ENCODE results near the gene S1PR4.
"Not testable (repeated sequence)": the region's sequence is repeated elsewhere in the genome, so short reads cannot be mapped to it uniquely, and the experiment has no call there.

S1PR4 gene

GRCh38 chr19:3163943-3164342 lies 14.6 kb upstream of the S1PR4 start:
- Histone ChIP-seq H3K4me3 (ENCODE audit: insufficient read depth, low read length, poor library complexity, severe bottlenecking) (no peak overlapping the region), H4K20me1 (ENCODE audit: low read depth, low read length) (no peaks in the 10 kb centered on the region), H3K9me3 (ENCODE audit: insufficient read depth, low read length) (no peaks in the 10 kb centered on the region), H3K9ac (ENCODE audit: low read length) (no peak overlapping the region), H3K27me3 (ENCODE audit: low read length) (no peaks in the 10 kb centered on the region), H3K36me3 (ENCODE audit: low read length) (no peaks in the 10 kb centered on the region), H3K9me2 (replicated peaks; ENCODE audit: insufficient read depth, low read length) (no peaks in the 10 kb centered on the region), H3K27ac (ENCODE audit: low read depth, low read length) (no peak overlapping the region), H3K4me2 (ENCODE audit: low read depth, low read length, poor library complexity, severe bottlenecking) (no peak overlapping the region), H3K79me2 (ENCODE audit: insufficient read depth, low read length) (no peaks in the 10 kb centered on the region), H2AFZ (ENCODE audit: low read depth, low read length, severe bottlenecking) (no peak overlapping the region), H3F3A (ENCODE audit: insufficient read depth) (no peaks in the 10 kb centered on the region)
- TF ChIP-seq EZH2phosphoT487 (conservative IDR thresholded peaks at IDR 0.05; ENCODE audit: low read length) (no peak), CTCF (IDR thresholded peaks at IDR 0.05; ENCODE audit: insufficient read depth, low read length, poor library complexity, severe bottlenecking) (no peak)

GRCh38 chr19:3167533-3168272 lies 10.9 kb upstream of the S1PR4 start:
- no peak overlapping the region for H3K4me2 ChIP-seq (ENCODE audit: low read depth, low read length, poor library complexity, severe bottlenecking)
- H3K9me3 ChIP-seq (ENCODE audit: insufficient read depth, low read length) = no peaks in the 10 kb centered on the region
- no peaks in the 10 kb centered on the region for H3K79me2 ChIP-seq (ENCODE audit: insufficient read depth, low read length)
- H4K20me1 ChIP-seq (ENCODE audit: low read depth, low read length) = no peaks in the 10 kb centered on the region
- no peak overlapping the region for H3K27ac ChIP-seq (ENCODE audit: low read depth, low read length)
- no peak overlapping the region for H3K9ac ChIP-seq (ENCODE audit: low read length)
- H3K27me3 ChIP-seq (ENCODE audit: low read length) = no peaks in the 10 kb centered on the region
- no peak overlapping the region for H2AFZ ChIP-seq (ENCODE audit: low read depth, low read length, severe bottlenecking)
- no peaks in the 10 kb centered on the region for H3F3A ChIP-seq (ENCODE audit: insufficient read depth)
- no peaks in the 10 kb centered on the region for H3K36me3 ChIP-seq (ENCODE audit: low read length)
- H3K9me2 ChIP-seq (replicated peaks; ENCODE audit: insufficient read depth, low read length) = no peaks in the 10 kb centered on the region
- H3K4me3 ChIP-seq (ENCODE audit: insufficient read depth, low read length, poor library complexity, severe bottlenecking) = no peak overlapping the region
- TF ChIP-seq CTCF (IDR thresholded peaks at IDR 0.05; ENCODE audit: insufficient read depth, low read length, poor library complexity, severe bottlenecking) (no peak), EZH2phosphoT487 (conservative IDR thresholded peaks at IDR 0.05; ENCODE audit: low read length) (no peak)

- no peak overlapping the region for H2AFZ ChIP-seq (ENCODE audit: low read depth, low read length, severe bottlenecking)
- H3K79me2 ChIP-seq (ENCODE audit: insufficient read depth, low read length) = no peaks in the 10 kb centered on the region
- H3K9me2 ChIP-seq (replicated peaks; ENCODE audit: insufficient read depth, low read length) = no peaks in the 10 kb centered on the region
- H3K9ac ChIP-seq (ENCODE audit: low read length) = no peak overlapping the region
- TF ChIP-seq EZH2phosphoT487 (conservative IDR thresholded peaks at IDR 0.05; ENCODE audit: low read length) (no peak), CTCF (IDR thresholded peaks at IDR 0.05; ENCODE audit: insufficient read depth, low read length, poor library complexity, severe bottlenecking) (no peak)
- H3K27ac ChIP-seq (ENCODE audit: low read depth, low read length) = no peak overlapping the region
- H3K4me3 ChIP-seq (ENCODE audit: insufficient read depth, low read length, poor library complexity, severe bottlenecking) = no peak overlapping the region
- no peaks in the 10 kb centered on the region for H3K9me3 ChIP-seq (ENCODE audit: insufficient read depth, low read length)
- H4K20me1 ChIP-seq (ENCODE audit: low read depth, low read length) = no peaks in the 10 kb centered on the region
- no peaks in the 10 kb centered on the region for H3K27me3 ChIP-seq (ENCODE audit: low read length)
- no peaks in the 10 kb centered on the region for H3F3A ChIP-seq (ENCODE audit: insufficient read depth)
- H3K36me3 ChIP-seq (ENCODE audit: low read length) = no peaks in the 10 kb centered on the region
- no peak overlapping the region for H3K4me2 ChIP-seq (ENCODE audit: low read depth, low read length, poor library complexity, severe bottlenecking)
Measured at GRCh38 chr19:3171894-3172672, 6.5 kb upstream of the S1PR4 start.

GRCh38 chr19:3172673-3173000 lies 5.9 kb upstream of the S1PR4 start:
- H3K4me3 ChIP-seq (ENCODE audit: insufficient read depth, low read length, poor library complexity, severe bottlenecking); H3K9me2 ChIP-seq (replicated peaks; ENCODE audit: insufficient read depth, low read length); H3K79me2 ChIP-seq (ENCODE audit: insufficient read depth, low read length); H3K27me3 ChIP-seq (ENCODE audit: low read length); H4K20me1 ChIP-seq (ENCODE audit: low read depth, low read length); H3K4me2 ChIP-seq (ENCODE audit: low read depth, low read length, poor library complexity, severe bottlenecking); H3K9ac ChIP-seq (ENCODE audit: low read length); H3K9me3 ChIP-seq (ENCODE audit: insufficient read depth, low read length); H3K36me3 ChIP-seq (ENCODE audit: low read length); H3K27ac ChIP-seq (ENCODE audit: low read depth, low read length); H3F3A ChIP-seq (ENCODE audit: insufficient read depth); H2AFZ ChIP-seq (ENCODE audit: low read depth, low read length, severe bottlenecking): not testable (repeated sequence)

Data from SU-DHL-6 (cell line).